ENCODE data around the gene WDR33. TPM values are rescaled to one million over a fixed set of nuclear protein-coding genes. Genes with fewer than 3 reads are reported as not detected.

The WDR33 gene
- total and polyA plus RNA-seq, 10 of the 15 experiments (the other 5 are each of a cell fraction or from before 2014, with no cell fraction given), result 29.2 to 73.8 (median 45.6) TPM

- no peak for ATAC-seq
- CTCF ChIA-PET, result no interaction called here
- intact Hi-C loops (cut with micrococcal nuclease; ENCODE audit: unreplicated experiment), result no loop called here
- POLR2A ChIA-PET, result no interaction called here
- in situ Hi-C loops (cut with MboI), result no loop called here
- H3K36me3 ChIP-seq (ENCODE audit: control insufficient read depth in 2 of 2, insufficient read depth in 2 of 2, low read length in 1 of 2), result no peaks in the 10 kb centered on the region
- no peaks in the 10 kb centered on the region for H3K79me2 ChIP-seq (ENCODE audit: control insufficient read depth, insufficient read depth, low read length)
- SMC1A ChIA-PET (ENCODE audit: uncharacterized antibody, unreplicated experiment), result no interaction called here
- no peak for TF ChIP-seq EGR1 (IDR thresholded peaks at IDR 0.05; ENCODE audit: borderline replicate concordance in 1 of 2, low read depth in 2 of 2, low read length in 2 of 2)
- TF ChIP-seq CTCF (IDR thresholded peaks at IDR 0.05 in 2 of 3, conservative IDR thresholded peaks at IDR 0.05 in 1 of 3; ENCODE audit: control insufficient read depth in 2 of 3, extremely low read depth in 1 of 3, insufficient read depth in 1 of 3, low read depth in 3 of 3, low read length in 3 of 3), result no peak
- no peak for TF ChIP-seq IRF5 (IDR thresholded peaks at IDR 0.05; ENCODE audit: borderline replicate concordance)
- TF ChIP-seq ZBTB11 (CRISPR knock-in tag; IDR thresholded peaks at IDR 0.05), result no peak
- no peak for TF ChIP-seq SP1 (IDR thresholded peaks at IDR 0.05; ENCODE audit: low read depth, low read length)
- no peak for TF ChIP-seq ZNF217 (IDR thresholded peaks at IDR 0.05)
- no peak for TF ChIP-seq RELB (IDR thresholded peaks at IDR 0.05; ENCODE audit: low read depth)
- no peak for FAIRE-seq
- H3K27me3 ChIP-seq (replicated peaks in 1 of 2; ENCODE audit: control insufficient read depth in 2 of 2, insufficient read depth in 2 of 2, low read length in 1 of 2), result peaks cover under 1 to 2% of the 10 kb centered on the region in 2 experiments; a peak in 3 of 4 replicates
- no peak overlapping the region for H3K27ac ChIP-seq (ENCODE audit: control insufficient read depth, insufficient read depth)
- no peak overlapping the region for H3K9ac ChIP-seq (ENCODE audit: control insufficient read depth, insufficient read depth, low read length)
- no peak overlapping the region for H3K4me2 ChIP-seq (ENCODE audit: control insufficient read depth, insufficient read depth)
- no peak overlapping the region for H3K4me3 ChIP-seq
- H4K20me1 ChIP-seq (ENCODE audit: control insufficient read depth, insufficient read depth), result no peaks in the 10 kb centered on the region
- DNase-seq (ENCODE audit: low read depth, low spot score), result no peak
- no TSS peak for BruUV-seq (replicated peaks)
- RAD21 ChIA-PET (ENCODE audit: unreplicated experiment), result no interaction called here
- WGBS (ENCODE audit: insufficient coverage, insufficient replicate concordance, low lambda C conversion rate, missing lambda C conversion rate), result 11% methylated on average over 6 of the region's 6 CpGs
- no peaks in the 10 kb centered on the region for H3K4me1 ChIP-seq (ENCODE audit: control insufficient read depth, insufficient read depth, low read length)
- H2AFZ ChIP-seq (ENCODE audit: control insufficient read depth, low read depth, low read length), result no peak overlapping the region
- no peaks in the 10 kb centered on the region for H3K9me3 ChIP-seq (replicated peaks; ENCODE audit: control insufficient read depth, insufficient read depth, low read length)
These were observed 152.8 kb downstream of the WDR33 start for GRCh38 chr2:127658146-127658545.
